SKM-1 treated with dmso at 0.1 percent for 144 hours (cell line): ENCODE data around the gene USHBP1.

Source experiments
- DNase-seq: peaks from one replicate; lab custom pipeline; 2025; ENCODE audit not compliant: unreplicated experiment; lab: John Stamatoyannopoulos, UW

Gene USHBP1

GRCh38 chr19:17213334-17213733, 51.2 kb downstream of the USHBP1 start:
- no peak for DNase-seq

GRCh38 chr19:17211547-17212446, 52.7 kb downstream of the USHBP1 start:
- DNase-seq = no peak

GRCh38 chr19:17210296-17210695, 54.2 kb downstream of the USHBP1 start:
- no peak for DNase-seq

GRCh38 chr19:17209126-17210036, 55.2 kb downstream of the USHBP1 start:
- no peak for DNase-seq

GRCh38 chr19:17206736-17207581, 57.6 kb downstream of the USHBP1 start:
- DNase-seq = no peak

- DNase-seq = peak; percentile 43
Measured at GRCh38 chr19:17205237-17206140, 59.1 kb downstream of the USHBP1 start.

GRCh38 chr19:17202713-17203112, 61.8 kb downstream of the USHBP1 start:
- DNase-seq = no peak

- DNase-seq = no peak
Measured at GRCh38 chr19:17202249-17202648, 62.3 kb downstream of the USHBP1 start.

DNA sequence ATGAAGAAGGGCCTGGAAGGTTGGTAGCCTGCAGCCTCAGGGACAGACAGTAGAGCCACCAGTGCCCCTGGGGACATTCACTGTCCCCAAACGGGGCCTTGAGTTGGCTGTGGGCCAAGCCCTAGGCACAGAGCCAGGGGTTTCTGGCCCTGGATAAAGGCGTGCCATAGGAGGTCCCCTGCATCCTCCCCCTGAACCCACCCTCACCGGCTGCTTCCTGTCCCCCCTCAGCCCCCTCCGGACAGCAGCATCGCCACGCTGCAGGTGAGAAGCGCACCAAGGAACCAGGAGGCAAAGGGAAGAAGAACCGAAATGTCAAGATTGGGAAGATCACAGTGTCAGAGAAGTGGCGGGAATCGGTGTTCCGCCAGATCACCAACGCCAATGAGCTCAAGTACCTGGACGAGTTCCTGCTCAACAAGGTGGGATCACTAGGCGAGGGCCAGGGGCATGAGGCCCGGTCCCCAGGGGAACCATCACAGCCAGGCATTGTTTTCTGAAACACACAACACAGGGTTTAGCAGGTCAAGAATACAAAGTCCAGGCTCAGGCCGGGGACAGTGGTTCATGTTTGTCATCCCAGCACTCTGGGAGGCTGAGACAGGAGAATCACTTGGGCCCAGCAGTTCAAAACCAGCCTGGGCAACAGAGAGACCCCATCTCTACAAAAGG, 64.0 kb downstream of the USHBP1 start:
- DNase-seq = no peak
